GM10248 (cell line): ENCODE measurements around the gene DBX1.

ENCODE experiments used
- CTCF ChIA-PET: fragments of 300-600 bp; sonication (Branson Sonifier 250); formaldehyde crosslinking; extraction: SDS; loops from one replicate; lab custom pipeline; 2021; ENCODE audit warnings: antibody characterized with exemption; lab: Yijun Ruan, JAX
- POLR2A ChIA-PET: fragments of 350-650 bp; sonication (Branson Sonifier 250); formaldehyde crosslinking; extraction: SDS; loops from one replicate; lab custom pipeline; 2020; ENCODE audit warnings: antibody characterized with exemption; lab: Yijun Ruan, JAX
- DNase-seq: peaks from one replicate; pipeline ENCODE4 v3.0.0; 2012; ENCODE audit errors: extremely low spot score
- TF ChIP-seq, protein P1 (sequence below): IDR thresholded peaks from 2 replicates; pipeline ENCODE4 v1.5.1; 2012; ENCODE audit warnings: mild to moderate bottlenecking, low read depth; ENCODE audit errors: extremely low read depth, missing control alignments, control extremely low read depth

DBX1 gene

GRCh38 chr11:20161230-20161918 lies 1.1 kb upstream of the DBX1 start:
- POLR2A ChIA-PET = no interaction called here
- TF ChIP-seq, protein P1, sequence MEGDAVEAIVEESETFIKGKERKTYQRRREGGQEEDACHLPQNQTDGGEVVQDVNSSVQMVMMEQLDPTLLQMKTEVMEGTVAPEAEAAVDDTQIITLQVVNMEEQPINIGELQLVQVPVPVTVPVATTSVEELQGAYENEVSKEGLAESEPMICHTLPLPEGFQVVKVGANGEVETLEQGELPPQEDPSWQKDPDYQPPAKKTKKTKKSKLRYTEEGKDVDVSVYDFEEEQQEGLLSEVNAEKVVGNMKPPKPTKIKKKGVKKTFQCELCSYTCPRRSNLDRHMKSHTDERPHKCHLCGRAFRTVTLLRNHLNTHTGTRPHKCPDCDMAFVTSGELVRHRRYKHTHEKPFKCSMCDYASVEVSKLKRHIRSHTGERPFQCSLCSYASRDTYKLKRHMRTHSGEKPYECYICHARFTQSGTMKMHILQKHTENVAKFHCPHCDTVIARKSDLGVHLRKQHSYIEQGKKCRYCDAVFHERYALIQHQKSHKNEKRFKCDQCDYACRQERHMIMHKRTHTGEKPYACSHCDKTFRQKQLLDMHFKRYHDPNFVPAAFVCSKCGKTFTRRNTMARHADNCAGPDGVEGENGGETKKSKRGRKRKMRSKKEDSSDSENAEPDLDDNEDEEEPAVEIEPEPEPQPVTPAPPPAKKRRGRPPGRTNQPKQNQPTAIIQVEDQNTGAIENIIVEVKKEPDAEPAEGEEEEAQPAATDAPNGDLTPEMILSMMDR = no peak
- DNase-seq = no peak
- CTCF ChIA-PET = interaction anchor here (0.8 to 1.5 kb wide), 2 partner anchors 29 to 33 kb away, joined by 3 to 4 read pairs; no protein-coding TSS in a partner anchor

DNA sequence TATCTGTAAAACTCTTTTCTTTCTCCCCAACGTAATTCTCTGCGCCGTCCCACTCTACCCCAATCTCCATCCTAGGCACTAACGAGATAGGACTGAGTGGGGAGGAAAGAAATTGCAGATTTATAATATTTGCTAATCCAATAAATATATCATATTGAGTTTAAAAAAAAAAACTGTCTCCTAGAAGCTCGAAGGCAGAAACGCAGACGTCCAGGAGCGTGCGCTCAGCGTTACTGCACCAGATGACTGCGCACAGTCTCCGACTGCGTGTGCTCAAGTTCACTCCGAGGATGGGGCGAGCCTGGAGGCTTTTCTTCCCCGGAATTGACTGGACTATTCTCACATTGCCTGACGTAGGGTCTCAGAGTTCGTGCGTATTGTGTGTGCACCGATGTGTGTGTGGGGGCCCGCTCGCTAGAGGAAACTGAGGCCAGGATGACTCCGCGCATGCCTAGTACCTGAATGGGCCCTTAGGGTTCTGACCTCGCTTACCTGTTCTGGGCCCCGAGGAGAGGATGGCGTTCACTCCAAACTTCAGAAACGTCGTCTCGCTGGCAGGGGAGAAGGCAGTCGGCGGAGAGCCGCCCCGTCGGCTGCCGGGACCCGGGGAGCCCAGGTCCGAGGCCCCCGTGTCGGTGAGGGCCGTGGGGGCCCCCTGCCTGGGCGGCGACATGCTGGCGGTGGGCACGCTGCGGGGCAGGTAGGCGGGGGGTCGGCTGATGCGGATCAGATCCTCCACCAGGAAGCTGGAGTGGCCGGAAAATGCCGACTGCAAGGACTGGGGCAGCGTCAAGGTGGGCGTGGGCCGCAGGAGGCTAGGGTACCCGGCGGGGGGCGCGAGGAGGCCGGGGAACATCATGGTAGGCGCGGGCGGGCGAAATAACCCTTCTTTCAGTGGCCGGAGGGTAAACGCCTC lies 551 bp downstream of the DBX1 start:
- TF ChIP-seq, protein P1 = no peak
- CTCF ChIA-PET = no interaction called here
- POLR2A ChIA-PET = no interaction called here
- no peak for DNase-seq

DNA sequence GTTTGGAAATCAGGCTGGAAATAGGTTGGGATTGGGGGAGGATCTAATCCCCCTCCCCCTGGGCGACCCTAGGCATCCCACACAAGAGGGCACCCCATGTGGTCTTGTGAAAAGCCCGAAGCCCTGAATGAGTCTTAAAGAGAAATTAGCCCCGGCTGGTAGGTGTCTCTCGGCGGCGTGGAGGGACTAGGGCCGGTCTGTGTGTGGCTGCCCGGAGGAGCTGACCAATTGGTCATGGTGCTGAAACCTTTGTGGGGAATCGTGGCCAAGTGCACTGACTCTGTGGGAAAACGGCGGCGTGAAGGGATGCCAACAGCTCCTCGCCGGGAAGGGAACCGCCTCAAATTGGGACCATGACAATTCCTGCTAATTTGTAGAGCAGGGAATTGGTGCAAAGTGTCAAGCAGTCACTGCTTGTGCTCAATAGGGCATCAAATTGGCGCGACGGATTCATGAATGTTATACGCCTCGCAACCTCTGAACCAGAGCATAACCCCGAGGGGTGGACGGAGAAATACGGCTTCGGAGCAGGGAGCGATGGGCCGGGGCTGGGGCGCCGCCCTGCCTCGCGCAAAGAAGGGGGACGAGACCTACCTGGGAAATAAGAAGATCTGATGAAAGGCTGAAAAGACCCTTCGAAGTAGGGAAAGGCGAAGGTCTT lies 1.5 kb downstream of the DBX1 start:
- POLR2A ChIA-PET = no interaction called here
- TF ChIP-seq, protein P1 = no peak

DNA sequence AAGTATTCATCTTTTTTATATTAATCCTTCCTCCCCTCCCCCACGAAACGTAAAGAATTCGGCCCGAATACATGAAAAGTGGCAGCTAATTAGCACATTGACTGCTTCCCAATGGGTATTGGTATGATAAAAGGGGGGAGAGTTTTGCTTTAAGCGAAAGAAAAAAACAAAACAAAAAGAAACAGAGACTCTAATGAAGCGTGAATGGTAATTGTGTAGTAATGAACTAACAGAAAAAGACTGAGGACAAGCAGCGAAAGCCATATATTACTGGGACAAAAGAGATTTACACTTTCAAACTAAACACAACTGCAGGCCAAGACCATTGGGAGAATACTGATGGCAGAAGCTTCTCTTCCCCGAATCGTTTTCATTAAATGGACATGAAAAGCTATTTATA lies 2.5 kb downstream of the DBX1 start:
- ChIA-PET CTCF (no interaction called here), POLR2A (no interaction called here)
- TF ChIP-seq, protein P1 = no peak
- no peak for DNase-seq

More for the DNA sequence above, 1.5 kb downstream of the DBX1 start:
- DNase-seq = peak; percentile 44
- CTCF ChIA-PET = no interaction called here

- ChIA-PET POLR2A (no interaction called here), CTCF (interaction anchor here (0.9 kb wide), 1 partner anchor 29 kb away, joined by 4 read pairs; no protein-coding TSS in a partner anchor)
- DNase-seq = peak; percentile 49
- TF ChIP-seq, protein P1 = no peak
Measured at GRCh38 chr11:20156876-20157613, 3.2 kb downstream of the DBX1 start.
